MV-4-11 (cell line): ENCODE measurements around the gene USP53.
"Not testable (repeated sequence)": the region's sequence is repeated elsewhere in the genome, so short reads cannot be mapped to it uniquely, and the experiment has no call there.

ENCODE experiments used
- DNase-seq: peaks from one replicate; lab custom pipeline; 2025; lab: John Stamatoyannopoulos, UW

USP53 gene

DNA sequence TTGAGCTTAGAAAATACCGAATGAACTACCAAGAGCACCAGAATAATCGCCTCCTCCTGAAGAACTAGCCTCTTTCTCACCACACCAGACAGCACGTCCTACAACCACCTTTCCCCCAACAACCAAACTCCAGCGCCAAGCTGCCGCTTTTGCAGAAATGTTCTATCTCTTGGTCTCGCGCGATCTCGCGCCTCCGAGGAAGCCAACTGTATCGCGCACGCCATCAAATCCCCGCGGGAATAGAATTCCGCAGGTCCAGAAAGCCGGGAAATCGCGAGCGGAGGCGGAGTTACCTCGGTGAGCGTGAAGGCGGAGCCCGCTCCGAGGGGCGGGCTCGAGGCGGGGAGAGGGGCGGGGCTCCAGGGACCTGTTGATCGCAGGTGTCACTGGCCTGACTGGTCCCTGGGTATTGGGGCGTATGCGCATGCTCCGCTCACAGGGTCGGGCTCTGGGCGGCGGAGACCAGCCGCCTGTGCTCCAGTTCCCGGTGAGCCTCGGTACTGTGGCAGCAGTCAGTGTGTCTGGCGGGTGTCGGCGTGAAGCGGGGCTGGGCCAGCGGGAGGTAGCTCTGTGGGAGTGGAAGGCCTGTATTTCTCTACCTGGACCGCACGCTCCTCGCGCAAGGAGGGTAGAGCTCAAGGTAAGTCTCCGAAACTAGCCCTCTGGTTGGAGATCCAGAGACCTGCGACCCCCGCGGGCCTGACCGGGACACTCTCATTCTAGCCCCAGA is at the start of gene USP53:
Gene USP53, plus strand, starts transcription at position 480 of the 730 bp plus-strand sequence. CDS start 27,047 bp downstream, outside the sequence.
- peak; percentile 80 for DNase-seq

GRCh38 chr4:119165767-119166166 is 46.7 kb upstream of the USP53 start:
- no peak for DNase-seq

GRCh38 chr4:119170195-119170594 is 42.3 kb upstream of the USP53 start:
- DNase-seq: no peak

GRCh38 chr4:119172223-119172622 is 40.3 kb upstream of the USP53 start:
- DNase-seq: no peak

- DNase-seq: not testable (repeated sequence)
Observed at GRCh38 chr4:119173729-119174361, 38.7 kb upstream of the USP53 start.

DNA sequence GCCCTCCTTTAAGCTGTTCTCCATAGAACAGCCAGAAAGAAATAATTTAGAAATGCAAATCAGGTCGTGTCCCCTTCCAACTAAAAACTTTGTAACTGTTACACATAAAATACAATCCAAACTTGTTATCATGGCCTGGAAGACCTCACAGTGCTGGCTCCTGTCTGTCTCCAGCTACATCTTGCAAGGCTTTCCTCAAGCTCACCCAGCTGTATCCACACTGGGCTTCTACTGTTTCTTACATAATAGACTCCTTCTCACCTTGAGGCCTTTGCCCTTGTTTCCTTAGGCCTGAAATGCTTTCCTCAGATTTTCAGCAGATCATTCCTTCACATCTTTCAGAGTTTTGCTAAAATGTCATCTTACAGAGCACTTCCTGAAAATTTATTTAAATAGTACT is 33.5 kb upstream of the USP53 start:
- DNase-seq: no peak

DNA sequence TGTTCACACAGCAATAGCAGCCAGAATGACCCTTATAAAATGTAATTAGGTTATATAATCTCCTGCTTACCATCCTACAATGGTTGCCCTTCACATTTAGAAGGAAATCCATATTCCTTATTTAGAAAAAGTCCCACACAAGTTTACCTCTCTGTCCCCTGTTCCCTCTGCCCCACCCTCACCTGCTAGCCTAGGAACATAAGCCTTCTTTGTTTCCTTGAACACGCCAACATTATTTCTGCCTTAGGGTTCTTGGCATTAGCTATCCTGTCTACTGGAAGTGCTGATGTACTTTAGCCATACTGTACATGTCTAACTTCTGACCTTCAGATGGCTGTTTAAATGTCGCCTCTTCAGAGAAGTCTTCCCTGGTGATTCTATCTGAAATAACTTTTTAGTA is 28.4 kb upstream of the USP53 start:
- DNase-seq: no peak

- no peak for DNase-seq
Observed at GRCh38 chr4:119189638-119190037, 22.9 kb upstream of the USP53 start.

DNA sequence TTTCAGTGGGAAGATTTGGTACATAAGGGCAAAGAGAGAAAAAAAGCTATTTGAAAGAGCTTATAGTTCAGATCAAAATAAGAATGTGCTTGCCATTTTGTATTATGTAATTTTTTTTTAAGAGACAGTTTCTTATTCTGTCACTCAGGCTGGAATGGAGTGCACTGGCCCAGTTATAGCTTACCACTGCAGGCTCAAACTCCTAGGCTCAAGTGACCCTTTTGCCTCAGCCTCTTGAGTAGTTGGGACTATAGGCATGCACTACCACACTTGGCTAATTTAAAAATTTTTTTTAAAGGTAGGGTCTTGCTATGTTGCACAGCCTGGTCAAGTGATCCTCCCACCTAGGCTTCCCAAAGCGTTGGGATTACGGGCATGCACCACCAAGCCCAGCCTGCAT is 22.2 kb upstream of the USP53 start:
- no peak for DNase-seq

DNA sequence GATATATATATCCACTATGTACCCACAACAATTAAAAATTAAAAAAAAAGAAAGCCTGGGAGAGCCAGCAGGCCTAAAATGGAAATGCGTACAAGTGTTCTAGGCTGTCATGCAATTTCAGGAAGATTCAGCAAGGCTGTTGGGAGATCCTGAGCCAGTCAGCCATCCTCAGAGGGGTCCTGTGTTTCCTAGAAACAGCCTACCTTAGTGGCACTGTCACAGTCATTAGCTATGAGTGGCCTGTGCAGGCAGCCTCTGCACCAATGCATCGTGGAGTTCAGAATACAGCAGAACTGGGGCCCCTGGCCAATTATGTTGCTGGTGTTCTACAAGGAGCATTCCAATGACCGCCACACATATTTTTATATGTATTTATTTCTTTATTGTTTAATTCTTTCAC is 21.0 kb upstream of the USP53 start:
- DNase-seq: no peak

DNA sequence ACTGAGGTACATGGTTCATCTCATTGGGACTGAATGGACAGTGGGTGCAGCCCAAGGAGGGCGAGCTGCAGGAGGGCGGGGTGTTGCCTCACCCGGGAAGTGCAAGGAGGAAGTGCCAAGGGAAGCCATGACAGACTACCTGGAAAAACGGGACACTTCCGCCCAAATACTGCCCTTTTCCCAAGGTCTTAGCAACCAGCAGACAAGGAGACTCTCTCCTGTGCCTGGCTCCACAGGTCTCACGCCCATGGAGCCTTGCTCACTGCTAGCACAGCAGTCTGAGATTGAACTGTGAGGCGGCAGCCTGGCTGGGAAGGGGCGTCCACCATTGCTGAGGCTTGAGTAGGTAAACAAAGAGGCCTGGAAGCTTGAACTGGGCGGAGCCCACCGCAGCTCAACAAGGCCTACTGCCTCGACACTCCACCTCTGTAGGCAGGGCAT is 14.7 kb upstream of the USP53 start:
- DNase-seq: no peak

- DNase-seq: no peak
Observed at GRCh38 chr4:119204916-119205315, 7.6 kb upstream of the USP53 start.

- no peak for DNase-seq
Observed at GRCh38 chr4:119205690-119206089, 6.8 kb upstream of the USP53 start.

DNA sequence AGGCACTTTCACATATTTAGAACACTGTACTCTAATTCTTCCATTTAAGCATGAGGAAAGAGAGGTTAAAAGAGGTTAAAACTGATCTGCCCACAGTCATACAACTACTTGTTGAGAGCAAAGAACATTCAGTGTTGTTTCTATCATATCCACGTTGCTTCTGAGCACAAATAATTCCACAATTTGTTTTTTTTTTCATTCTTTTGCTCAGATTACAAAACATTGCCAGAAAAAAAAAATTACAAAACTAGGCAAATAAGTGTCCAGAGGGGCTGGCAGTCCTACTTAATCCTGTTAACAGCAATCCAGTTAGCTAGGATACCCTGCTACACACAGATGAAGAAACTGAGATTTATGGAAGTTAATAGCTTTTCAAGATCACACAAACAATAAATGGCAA is 6.3 kb upstream of the USP53 start:
- DNase-seq: no peak

- no peak for DNase-seq
Observed at GRCh38 chr4:119207051-119207450, 5.5 kb upstream of the USP53 start.

DNA sequence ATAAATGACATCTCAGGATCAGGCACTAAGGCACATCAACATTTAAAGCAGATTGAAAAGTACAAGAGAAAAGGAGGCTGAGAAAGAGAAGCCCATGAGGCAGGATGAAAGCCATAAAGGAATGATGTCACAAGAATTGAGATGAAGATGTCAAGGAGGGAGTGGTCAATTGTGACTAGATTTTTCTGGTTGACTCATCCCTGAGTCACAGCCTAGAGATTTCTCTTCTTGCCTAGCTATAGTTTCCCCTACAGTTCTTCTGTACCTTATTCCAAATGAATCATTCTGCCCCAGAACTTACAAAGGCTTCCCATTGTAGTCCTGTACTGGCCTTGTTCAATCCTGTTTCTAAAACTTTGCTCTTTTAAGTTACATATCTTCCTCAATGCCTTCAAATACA is 3.4 kb upstream of the USP53 start:
- peak; percentile 75 for DNase-seq

DNA sequence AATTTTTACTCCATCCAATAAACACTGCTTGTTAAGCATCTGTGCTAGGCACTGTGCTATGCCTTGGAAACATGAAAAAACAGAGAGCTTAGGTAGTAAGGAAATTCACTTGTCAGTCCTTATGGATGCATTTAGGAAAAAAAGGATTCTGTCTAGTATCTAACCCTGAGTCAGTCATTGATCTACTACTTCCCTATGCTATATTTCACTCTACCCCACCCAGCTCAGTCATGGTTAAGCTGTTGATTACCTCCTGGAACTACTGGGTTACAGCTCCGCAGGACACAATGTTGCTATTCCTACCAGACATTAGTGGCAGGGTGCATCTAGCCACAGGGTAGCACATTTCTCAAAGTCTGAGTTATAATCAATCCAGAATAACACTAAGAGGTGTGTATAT is 2.9 kb upstream of the USP53 start:
- DNase-seq: no peak

DNA sequence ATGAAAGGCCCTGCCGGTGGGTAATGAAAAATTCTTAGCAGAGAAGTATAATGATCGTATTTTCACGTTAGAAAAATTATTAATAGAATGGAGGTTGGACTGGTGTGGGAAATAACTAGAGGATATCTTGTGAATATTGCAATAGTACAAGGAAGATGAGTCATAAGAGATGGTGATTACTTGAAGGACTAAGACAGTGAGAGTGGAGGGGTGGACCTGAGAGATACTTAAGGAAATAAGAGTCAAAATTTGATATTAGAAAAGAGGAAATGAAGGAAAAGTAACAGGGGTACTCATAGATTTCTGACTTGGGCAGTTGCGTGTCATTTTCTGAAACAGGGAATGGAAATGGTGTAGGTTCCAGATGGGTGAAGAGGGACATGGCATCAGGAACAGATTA is 1.7 kb upstream of the USP53 start:
- DNase-seq: peak; percentile 27

- DNase-seq: no peak
Observed at GRCh38 chr4:119211867-119212233, 663 bp upstream of the USP53 start.

DNA sequence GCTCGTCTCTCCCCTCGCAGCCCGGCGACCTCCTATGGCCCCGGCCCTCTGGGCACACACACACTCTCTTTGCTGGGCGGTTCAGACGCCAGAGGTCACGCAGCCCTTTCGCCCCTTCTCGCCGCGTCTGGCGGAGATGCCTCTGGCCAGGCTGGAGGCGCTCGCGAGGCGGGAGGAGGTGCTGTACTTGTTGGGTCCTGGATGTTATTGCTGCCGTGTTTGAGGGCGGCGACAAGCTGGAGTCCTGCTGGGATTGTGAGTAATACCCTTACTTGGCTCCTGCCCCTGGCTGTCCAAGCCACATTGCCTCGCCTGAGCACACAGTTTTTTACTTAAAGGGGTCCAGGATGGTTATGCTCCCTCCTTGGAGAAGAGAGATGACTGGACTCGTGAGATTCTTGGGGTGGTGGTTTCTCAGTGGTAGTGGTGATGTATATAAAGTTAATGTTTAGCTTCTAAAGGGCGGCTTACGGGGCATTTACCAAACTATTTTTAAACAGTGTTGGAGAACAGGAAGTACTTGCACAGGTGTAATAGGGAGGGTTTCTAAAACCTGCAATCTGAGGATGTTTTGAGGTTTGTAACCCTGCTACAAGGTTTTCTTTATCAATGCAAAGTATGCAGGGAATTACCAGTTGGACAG is 572 bp downstream of the USP53 start:
- peak; percentile 76 for DNase-seq

GRCh38 chr4:119218093-119218492 is 5.6 kb downstream of the USP53 start:
- DNase-seq: no peak

GRCh38 chr4:119221412-119221811 is 8.9 kb downstream of the USP53 start:
- no peak for DNase-seq

DNA sequence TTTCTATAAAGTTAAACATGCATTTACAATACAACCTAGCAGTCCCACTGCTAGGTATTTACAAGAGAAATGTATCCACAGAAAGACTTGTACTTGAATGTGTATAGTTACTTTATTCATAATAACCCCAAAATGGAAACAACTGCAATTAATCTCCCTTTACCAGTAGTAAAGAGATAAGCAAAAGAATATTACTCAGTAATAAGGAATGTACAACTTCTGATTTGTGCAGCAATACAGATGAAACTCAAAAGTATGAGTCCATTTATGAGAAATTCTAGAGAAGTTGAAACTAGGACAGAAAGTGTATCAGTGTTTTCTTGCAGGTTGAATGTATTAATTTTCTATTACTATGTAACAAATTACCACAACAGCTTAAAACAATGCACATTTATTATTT is 15.2 kb downstream of the USP53 start:
- DNase-seq: no peak
